ENCODE results near the gene SKP2.
"Not testable (repeated sequence)": the region's sequence is repeated elsewhere in the genome, so short reads cannot be mapped to it uniquely, and the experiment has no call there.

Gene SKP2

DNA sequence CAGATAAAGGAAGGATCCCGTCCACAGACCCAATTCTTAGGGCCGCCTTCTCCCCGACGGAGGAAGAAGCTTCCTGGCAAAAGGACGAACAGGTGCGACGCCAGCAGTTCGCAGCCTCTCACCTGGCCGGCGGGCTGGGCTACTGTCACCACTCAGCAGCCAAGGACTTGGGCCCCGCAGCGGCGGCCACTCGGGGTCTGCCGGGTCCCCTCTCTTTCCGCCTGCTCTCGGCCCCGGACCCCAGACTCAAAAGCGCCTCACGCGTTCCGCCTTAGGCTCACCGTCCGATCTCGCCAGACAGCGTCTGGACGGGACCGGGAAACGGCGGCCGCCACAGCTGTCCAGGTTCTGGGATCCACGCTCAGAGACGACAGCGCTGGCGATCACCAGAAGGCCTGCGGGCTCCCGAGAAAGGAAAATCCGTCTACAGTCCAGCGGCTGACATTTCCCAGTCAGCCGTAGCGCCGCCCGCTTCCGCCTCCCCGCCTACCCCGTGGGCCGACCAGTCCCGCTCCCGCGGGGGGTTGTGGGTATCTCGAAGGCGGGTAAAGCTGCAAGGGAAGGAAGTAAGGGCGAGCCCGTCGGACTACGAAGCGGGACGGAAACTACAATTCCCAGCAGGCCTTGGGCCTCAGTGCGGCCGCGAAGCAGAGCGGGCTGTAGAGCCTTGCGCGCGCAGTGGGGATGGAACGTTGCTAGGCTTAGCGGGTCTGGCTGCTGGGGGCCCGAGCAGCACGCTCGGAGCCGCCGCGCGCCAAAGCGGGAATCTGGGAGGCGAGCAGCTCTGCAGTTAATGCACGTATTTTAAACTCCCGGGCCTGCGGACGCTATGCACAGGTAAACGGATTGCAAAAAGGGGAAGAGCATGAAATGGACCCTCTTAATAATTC is at the start of gene SKP2, which contains the start of gene LMBRD2:
SKP2 (plus strand) TSS at position 678 of the 890 bp plus-strand sequence; CDS start at position 830, 152 bp downstream.
LMBRD2 (minus strand) TSS at position 454 of the 890 bp plus-strand sequence. CDS start 8,538 bp downstream, outside the sequence.
- peak; percentile 94 for DNase-seq

DNA sequence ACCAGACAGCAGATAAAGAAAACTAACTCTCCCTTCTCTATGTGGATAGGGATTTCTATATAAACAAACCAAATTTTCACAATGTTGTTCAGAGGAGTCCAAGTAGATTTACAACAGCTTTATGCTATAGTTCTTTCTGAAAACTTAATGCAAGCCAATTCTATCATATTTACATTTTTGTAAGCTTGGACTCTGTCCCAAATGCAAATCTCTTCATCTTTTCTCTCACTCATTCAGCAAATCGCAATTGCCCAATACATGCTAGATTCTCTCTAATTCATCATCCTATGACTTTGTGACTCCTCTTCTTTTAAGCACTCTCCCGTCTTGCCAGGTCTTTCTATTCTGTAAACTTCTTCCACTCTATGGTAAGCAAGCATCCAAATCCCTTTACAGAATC is 46.1 kb upstream of the SKP2 start:
- DNase-seq, result no peak

GRCh38 chr5:36108758-36109460 is 43.0 kb upstream of the SKP2 start:
- no peak for DNase-seq

DNA sequence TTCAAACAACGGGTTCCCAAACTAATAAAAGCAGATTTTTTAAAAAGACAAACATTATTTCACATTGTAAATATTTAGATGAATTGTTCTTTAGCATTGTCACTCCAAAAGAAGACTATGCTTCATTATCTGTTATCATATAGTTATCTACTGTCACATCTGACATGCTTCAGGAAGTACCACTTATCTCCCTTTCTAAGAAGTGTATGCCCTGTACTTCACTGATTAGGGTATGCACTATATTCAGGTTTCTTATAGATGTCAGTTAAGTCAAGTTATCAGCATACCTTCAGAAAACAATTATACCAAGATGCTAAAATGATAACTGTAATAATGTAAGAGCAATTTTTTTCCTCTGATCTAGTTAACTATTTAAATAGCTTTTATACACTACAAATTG is 40.7 kb upstream of the SKP2 start:
- DNase-seq, result no peak

DNA sequence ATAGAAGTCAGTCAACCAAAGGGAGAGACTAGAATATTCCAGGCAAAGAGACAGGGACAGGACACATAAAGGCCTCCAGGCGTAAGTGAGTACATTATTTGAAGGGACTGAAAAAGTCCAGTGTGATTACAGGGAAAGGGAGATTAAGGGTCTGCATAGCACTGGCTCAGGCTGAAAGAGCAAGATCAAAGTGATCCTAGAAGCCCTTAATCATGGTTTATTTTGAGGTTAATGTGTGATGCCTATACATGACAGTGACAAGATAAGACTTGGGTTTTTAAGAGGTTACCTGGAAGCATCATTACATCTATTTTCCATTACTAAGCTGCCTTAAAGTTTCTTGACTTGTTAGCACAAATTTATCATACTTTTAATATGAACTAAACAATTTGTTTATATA is 26.0 kb upstream of the SKP2 start:
- no peak for DNase-seq

GRCh38 chr5:36128795-36129194 is 23.1 kb upstream of the SKP2 start:
- DNase-seq, result no peak

- not testable (repeated sequence) for DNase-seq
Measured at GRCh38 chr5:36129666-36130065, 22.2 kb upstream of the SKP2 start.

GRCh38 chr5:36133009-36133408 is 18.9 kb upstream of the SKP2 start:
- DNase-seq, result not testable (repeated sequence)

GRCh38 chr5:36135988-36136387 is 15.9 kb upstream of the SKP2 start:
- DNase-seq, result no peak

DNA sequence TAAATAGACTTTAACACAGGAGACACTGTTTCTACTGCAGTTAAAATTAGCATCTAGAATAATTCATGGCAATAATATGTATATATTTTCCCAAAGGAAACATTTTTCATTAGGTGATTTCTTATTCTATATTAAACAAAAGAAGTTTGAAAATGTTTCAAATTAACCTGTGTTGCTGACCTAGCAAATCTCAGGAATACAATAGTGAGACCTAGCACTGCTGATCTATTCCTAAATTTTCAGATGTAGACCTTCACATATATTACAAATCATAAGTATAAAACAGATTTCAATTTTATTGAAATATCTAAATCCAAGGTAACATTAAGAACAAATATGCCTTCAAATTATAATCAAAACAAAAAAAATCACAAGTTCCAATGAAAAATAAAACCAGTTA is 15.3 kb upstream of the SKP2 start:
- no peak for DNase-seq

DNA sequence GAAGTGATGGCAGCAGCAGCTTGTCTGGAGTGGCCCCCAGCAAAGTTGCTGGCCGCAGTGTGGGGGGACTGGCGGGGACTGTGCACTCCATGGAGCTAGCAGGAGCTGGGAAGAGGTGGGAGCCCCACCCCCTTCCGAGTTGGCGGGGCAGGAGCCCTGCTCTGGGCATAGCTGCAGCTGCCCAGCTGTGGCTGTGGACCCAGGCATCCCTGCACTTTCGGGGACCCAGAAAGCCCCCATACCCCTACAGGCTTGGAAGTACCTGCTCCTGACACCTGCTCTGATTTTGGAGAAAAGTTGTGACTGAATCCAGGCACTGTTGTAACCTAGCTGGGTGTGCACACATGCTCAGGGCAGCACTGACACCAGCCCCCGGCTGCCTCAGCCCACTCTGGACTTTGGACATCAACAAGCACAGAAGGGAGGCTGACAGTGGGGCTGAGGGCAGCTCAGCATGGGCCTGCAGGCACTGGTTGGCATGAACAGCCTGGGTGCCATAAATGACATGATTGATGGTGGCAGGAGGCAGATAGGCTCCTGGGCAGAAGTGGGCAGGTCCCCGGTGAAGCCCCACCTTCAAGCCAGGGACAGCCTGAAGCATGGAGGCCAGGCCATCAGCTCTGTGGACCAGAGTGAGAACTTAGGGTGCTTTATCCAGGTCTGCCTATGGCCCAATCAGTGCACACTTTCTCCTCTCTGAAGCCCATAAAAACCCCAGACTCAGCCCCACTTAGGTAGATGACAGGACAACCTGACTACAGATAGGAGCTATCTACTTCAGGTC is 12.8 kb upstream of the SKP2 start:
- DNase-seq, result no peak

GRCh38 chr5:36145311-36145710 is 6.6 kb upstream of the SKP2 start:
- no peak for DNase-seq

DNA sequence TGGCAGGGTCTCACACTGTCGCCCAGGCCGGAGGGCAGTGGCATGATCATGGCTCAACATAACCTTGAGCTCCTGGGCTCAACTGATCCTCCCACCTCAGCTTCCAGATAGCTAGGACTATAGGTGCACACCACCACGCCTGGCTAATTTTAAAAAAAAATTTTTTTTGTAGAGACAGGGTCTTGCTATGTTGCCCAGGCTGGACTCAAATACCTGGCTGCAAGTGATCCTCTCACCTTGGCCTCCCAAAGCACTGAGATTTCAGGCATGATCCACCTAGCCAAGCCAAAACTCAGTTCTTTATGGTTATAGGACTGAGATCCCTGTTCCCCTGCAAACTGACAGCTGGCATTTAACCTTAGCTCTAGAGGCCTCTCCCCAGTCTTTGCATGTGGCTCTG is 5.5 kb upstream of the SKP2 start:
- DNase-seq, result no peak

DNA sequence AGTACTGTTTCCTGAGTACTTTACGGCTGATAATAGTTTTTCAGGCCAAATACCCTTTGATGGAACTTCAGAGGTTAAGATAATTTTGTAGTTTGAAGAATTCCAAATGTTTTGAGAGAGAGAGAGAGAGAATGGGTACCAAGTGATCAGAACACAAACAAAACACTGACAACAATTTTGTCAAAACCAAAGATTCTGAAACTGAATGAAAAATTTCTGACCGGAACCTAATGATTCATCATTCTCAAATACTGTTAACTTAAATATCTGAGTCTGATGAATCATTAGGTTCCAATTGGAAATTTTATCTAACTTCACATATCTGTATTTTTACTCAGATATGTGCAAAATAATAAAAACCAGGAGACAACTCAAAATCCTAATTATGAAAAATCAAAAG is 4.2 kb upstream of the SKP2 start:
- no peak for DNase-seq

- peak; percentile 25 for DNase-seq
Measured at GRCh38 chr5:36150676-36151433, 1.1 kb upstream of the SKP2 start.

DNA sequence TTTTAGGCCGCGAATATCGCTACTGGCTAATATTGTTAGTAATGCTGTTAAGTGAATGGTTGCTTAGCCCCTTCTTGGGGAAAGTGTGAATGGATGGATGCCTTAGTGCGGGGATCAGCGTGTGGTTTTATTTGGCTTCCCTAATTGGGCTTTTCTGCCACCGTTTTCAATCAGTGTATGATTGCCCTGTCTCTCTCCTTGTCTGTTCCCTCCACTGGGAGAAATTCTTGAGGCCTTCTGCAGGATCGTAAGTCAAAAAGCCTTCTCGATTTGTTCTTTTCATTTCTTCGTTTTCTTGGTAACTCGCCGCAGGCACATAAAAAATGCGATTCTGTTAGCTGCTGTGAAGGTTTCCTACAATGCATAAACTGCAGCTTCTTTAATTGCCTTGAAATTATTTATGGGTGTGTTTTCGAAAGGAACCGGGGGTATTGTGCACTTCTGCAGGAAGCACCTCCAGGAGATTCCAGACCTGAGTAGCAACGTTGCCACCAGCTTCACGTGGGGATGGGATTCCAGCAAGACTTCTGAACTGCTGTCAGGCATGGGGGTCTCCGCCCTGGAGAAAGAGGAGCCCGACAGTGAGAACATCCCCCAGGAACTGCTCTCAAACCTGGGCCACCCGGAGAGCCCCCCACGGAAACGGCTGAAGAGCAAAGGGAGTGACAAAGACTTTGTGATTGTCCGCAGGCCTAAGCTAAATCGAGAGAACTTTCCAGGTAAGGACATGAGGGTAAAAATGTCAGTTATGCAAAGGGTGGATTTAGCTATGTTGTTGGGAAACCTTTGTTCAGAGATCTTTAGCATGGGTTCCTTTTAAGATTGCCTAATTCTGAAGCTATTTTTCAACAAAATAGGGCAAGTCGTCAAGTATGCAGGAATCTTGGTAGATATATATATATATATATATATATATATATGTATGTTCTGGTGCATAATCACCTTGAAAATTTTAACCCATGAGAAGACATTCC is 700 bp downstream of the SKP2 start:
- DNase-seq, result no peak

- DNase-seq, result no peak
Measured at GRCh38 chr5:36153298-36153677, 1.4 kb downstream of the SKP2 start.

GRCh38 chr5:36153726-36154125 is 1.8 kb downstream of the SKP2 start:
- no peak for DNase-seq

DNA sequence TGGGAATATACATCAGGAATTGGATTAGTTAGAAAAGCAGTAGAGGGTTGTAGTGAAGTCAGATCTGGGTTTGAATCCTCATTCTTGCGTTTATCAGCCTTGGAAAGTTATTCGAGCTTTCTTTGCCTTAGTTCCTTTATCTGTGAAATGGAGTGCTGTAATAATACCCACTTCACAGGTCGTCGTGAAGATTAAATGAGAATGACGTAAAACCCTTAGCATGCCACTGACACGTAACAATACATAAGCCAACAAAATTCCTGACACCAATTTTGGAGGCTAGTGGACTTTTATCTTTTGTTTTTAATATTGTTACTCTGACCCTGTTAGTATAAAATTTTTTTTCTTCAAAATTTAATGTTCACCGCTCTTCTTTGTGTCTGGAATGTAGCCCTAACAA is 3.4 kb downstream of the SKP2 start:
- DNase-seq, result no peak

- DNase-seq, result no peak
Measured at GRCh38 chr5:36156121-36156601, 4.2 kb downstream of the SKP2 start.

DNA sequence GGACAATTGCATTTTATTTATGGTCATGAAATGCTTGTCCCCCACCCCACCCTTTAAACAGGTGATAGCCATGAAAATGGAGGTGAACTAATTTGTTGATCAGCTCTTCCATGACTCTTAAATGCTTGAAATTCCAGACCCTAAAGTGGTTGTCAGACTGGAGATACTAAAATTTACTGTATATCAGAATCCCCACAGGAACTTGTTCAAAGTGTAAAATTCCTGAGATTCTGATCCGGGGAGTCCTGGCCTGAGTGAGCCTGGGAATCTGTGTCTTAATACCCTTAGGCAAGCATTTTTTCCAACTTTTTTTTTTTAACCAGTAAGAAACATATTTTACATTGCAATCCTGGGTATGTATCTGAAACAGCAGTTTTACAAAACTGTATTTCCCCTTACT is 4.7 kb downstream of the SKP2 start:
- no peak for DNase-seq

Data from stimulated activated CD4-positive, alpha-beta T cell treated with anti-CD3 and anti-CD28 coated beads, Interleukin-12 subunit alpha, Interleukin-12 subunit beta, amount 100 ng/mL, for 4 hours (primary cell).